IMR-90 (cell line): ENCODE data around the gene JSRP1. TPM values are rescaled to one million over a fixed set of nuclear protein-coding genes. Genes with fewer than 3 reads are reported as not detected.

Experiments
- ATAC-seq: fragments of 200-7000 bp; cut with Tn5 transposase; 2 replicates; pipeline ENCODE4 v1.9.1; 2020; ENCODE audit warnings: low read depth, mild to moderate bottlenecking, moderate library complexity
- BruUV-seq: library from RNA; stranded (reverse); fragments of 400-500 nt; replicated peaks from 2 replicates; lab custom pipeline; 2021; lab: Mats Ljungman, UMichigan
- CTCF ChIA-PET: fragments of 300-600 bp; formaldehyde crosslinking; extraction: SDS; loops from one replicate; lab custom pipeline; 2021; ENCODE audit warnings: antibody characterized with exemption; lab: Yijun Ruan, JAX
- POLR2A ChIA-PET: fragments of 300-600 bp; sonication (Branson Sonifier 250); formaldehyde crosslinking; loops from one replicate; lab custom pipeline; 2022; ENCODE audit warnings: antibody characterized with exemption; ENCODE audit not compliant: unreplicated experiment; lab: Charles Lee
- DNase-seq: peaks from one replicate; pipeline ENCODE4 v3.0.0; 2013
- H2AFZ ChIP-seq: replicated peaks from 2 replicates; pipeline ENCODE3; 2013; ENCODE audit warnings: low read length, mild to moderate bottlenecking; ENCODE audit not compliant: poor library complexity
- H2AK5ac ChIP-seq: 2 replicates; pipeline ENCODE4 v1.6.1; 2013; ENCODE audit warnings: low read depth, low read length, inconsistent platforms
- H2AK9ac ChIP-seq: replicated peaks from 2 replicates; pipeline ENCODE3; 2013; ENCODE audit warnings: mild to moderate bottlenecking, low read depth, low read length, moderate library complexity; ENCODE audit not compliant: poor library complexity
- H2BK120ac ChIP-seq: 2 replicates; pipeline ENCODE4 v1.6.1; 2013; ENCODE audit warnings: low read depth, low read length, inconsistent platforms
- H2BK15ac ChIP-seq: 3 replicates; pipeline ENCODE4 v1.6.1; 2013; ENCODE audit warnings: low read depth, low read length, inconsistent platforms
- H2BK20ac ChIP-seq: 2 replicates; pipeline ENCODE4 v1.6.1; 2013; ENCODE audit warnings: low read depth, mild to moderate bottlenecking, inconsistent platforms, low read length, moderate library complexity
- H2BK5ac ChIP-seq: 2 replicates; pipeline ENCODE4 v1.6.1; 2013; ENCODE audit warnings: mild to moderate bottlenecking, low read depth, low read length, inconsistent platforms; ENCODE audit not compliant: poor library complexity, severe bottlenecking
- H3K14ac ChIP-seq: replicated peaks from 2 replicates; pipeline ENCODE4 v1.6.1; 2013; ENCODE audit warnings: low read depth, low read length, inconsistent platforms
- H3K18ac ChIP-seq: 2 replicates; pipeline ENCODE4 v1.6.1; 2013; ENCODE audit warnings: low read depth, low read length, control low read depth
- H3K23ac ChIP-seq: 2 replicates; pipeline ENCODE4 v1.6.1; 2013; ENCODE audit warnings: low read depth, low read length, inconsistent platforms
- H3K27ac ChIP-seq: 2 replicates; pipeline ENCODE4 v1.5.1; 2013; ENCODE audit warnings: mild to moderate bottlenecking, control low read depth, low read length; ENCODE audit not compliant: insufficient read depth
- H3K27me3 ChIP-seq: 2 replicates; pipeline ENCODE4 v1.6.1; 2013; ENCODE audit warnings: low read length; ENCODE audit not compliant: control insufficient read depth, insufficient read depth
- H3K36me3 ChIP-seq: 2 replicates; pipeline ENCODE4 v1.6.1; 2013; ENCODE audit warnings: low read length, mixed read lengths; ENCODE audit not compliant: control insufficient read depth, insufficient read depth
- H3K4ac ChIP-seq: 2 replicates; pipeline ENCODE4 v1.6.1; 2013; ENCODE audit warnings: low read depth, low read length, inconsistent platforms
- H3K4me1 ChIP-seq: 2 replicates; pipeline ENCODE4 v1.6.1; 2013; ENCODE audit warnings: low read length, mixed read lengths; ENCODE audit not compliant: control insufficient read depth, insufficient read depth
- H3K4me2 ChIP-seq: 2 replicates; pipeline ENCODE4 v1.6.1; 2013; ENCODE audit warnings: low read depth, mild to moderate bottlenecking, control low read depth, low read length, moderate library complexity
- H3K4me3 ChIP-seq: 2 replicates; pipeline ENCODE4 v1.5.1; 2013; ENCODE audit warnings: low read depth, mild to moderate bottlenecking, control low read depth, low read length, moderate library complexity; ENCODE audit not compliant: insufficient read depth
- H3K56ac ChIP-seq: 2 replicates; pipeline ENCODE4 v1.6.1; 2013; ENCODE audit warnings: low read length, inconsistent platforms; ENCODE audit not compliant: insufficient read depth; ENCODE audit errors: extremely low read depth
- H3K79me1 ChIP-seq, 2 experiments: 2 replicates each; pipeline ENCODE4 v1.6.1; 2013; ENCODE audit warnings: low read length in 2 of 2, inconsistent platforms in 1 of 2, low read depth in 1 of 2
- H3K9ac ChIP-seq: 2 replicates; pipeline ENCODE4 v1.6.1; 2013; ENCODE audit warnings: low read depth, low read length, control low read depth
- H3K9me1 ChIP-seq: 2 replicates; pipeline ENCODE4 v1.6.1; 2013; ENCODE audit warnings: low read length, inconsistent platforms; ENCODE audit not compliant: insufficient read depth
- H3K9me3 ChIP-seq: 2 replicates; pipeline ENCODE4 v1.6.1; 2013; ENCODE audit warnings: low read length; ENCODE audit not compliant: control insufficient read depth, insufficient read depth
- H4K20me1 ChIP-seq: 2 replicates; pipeline ENCODE4 v1.6.1; 2013; ENCODE audit warnings: low read length, inconsistent platforms; ENCODE audit not compliant: insufficient read depth
- H4K5ac ChIP-seq: 2 replicates; pipeline ENCODE4 v1.6.1; 2013; ENCODE audit warnings: mild to moderate bottlenecking, low read depth, low read length, control low read depth
- H4K8ac ChIP-seq, 2 experiments: 2 replicates each; pipeline ENCODE4 v1.6.1; 2013; ENCODE audit warnings: low read depth in 2 of 2, low read length in 2 of 2, control low read depth in 1 of 2, inconsistent platforms in 1 of 2
- H4K91ac ChIP-seq: 2 replicates; pipeline ENCODE4 v1.6.1; 2013; ENCODE audit warnings: low read depth, low read length, inconsistent platforms; ENCODE audit not compliant: insufficient read depth
- CEBPB ChIP-seq: IDR thresholded peaks from 2 replicates; pipeline ENCODE4 v1.6.1; 2012; ENCODE audit warnings: low read depth, low read length, improper control_type of control experiment
- CHD1 ChIP-seq: IDR thresholded peaks from 2 replicates; pipeline ENCODE4 v1.6.1; 2012; ENCODE audit warnings: low read depth, low read length, improper control_type of control experiment
- ELK1 ChIP-seq: fragments of 150-350 bp; IDR thresholded peaks from 2 replicates; pipeline ENCODE4 v1.6.1; 2016; ENCODE audit warnings: low read depth, mild to moderate bottlenecking, low read length, moderate library complexity, borderline replicate concordance
- FOS ChIP-seq: fragments of 150-350 bp; IDR thresholded peaks from 2 replicates; pipeline ENCODE4 v1.6.1; 2016; ENCODE audit warnings: low read depth, low read length
- MAFK ChIP-seq: IDR thresholded peaks from 2 replicates; pipeline ENCODE4 v1.6.1; 2012; ENCODE audit warnings: low read depth, low read length, improper control_type of control experiment
- MAZ ChIP-seq: IDR thresholded peaks from 2 replicates; pipeline ENCODE4 v1.6.1; 2012; ENCODE audit warnings: low read depth, mild to moderate bottlenecking, low read length, improper control_type of control experiment, moderate library complexity, borderline replicate concordance
- MXI1 ChIP-seq: IDR thresholded peaks from 2 replicates; pipeline ENCODE4 v1.6.1; 2012; ENCODE audit warnings: low read depth, mild to moderate bottlenecking, low read length, moderate library complexity, borderline replicate concordance
- NFE2L2 ChIP-seq: fragments of 150-350 bp; IDR thresholded peaks from 2 replicates; pipeline ENCODE4 v1.6.1; 2016; ENCODE audit warnings: low read depth, mild to moderate bottlenecking, low read length
- POLR2A ChIP-seq: IDR thresholded peaks from 2 replicates; pipeline ENCODE4 v1.6.1; 2012; ENCODE audit warnings: mild to moderate bottlenecking, low read depth, low read length
- RAD21 ChIP-seq: IDR thresholded peaks from 2 replicates; pipeline ENCODE4 v1.6.1; 2012; ENCODE audit warnings: low read length, improper control_type of control experiment
- RCOR1 ChIP-seq: IDR thresholded peaks from 2 replicates; pipeline ENCODE4 v1.6.1; 2012; ENCODE audit warnings: mild to moderate bottlenecking, low read length, improper control_type of control experiment; ENCODE audit not compliant: insufficient replicate concordance
- RFX5 ChIP-seq: IDR thresholded peaks from 2 replicates; pipeline ENCODE4 v1.8.0; 2012; ENCODE audit warnings: low read depth, mild to moderate bottlenecking, low read length, moderate library complexity
- SMC3 ChIP-seq: fragments of 150-350 bp; IDR thresholded peaks from 2 replicates; pipeline ENCODE4 v1.6.1; 2016; ENCODE audit warnings: low read depth, mild to moderate bottlenecking, antibody characterized with exemption, low read length, moderate library complexity
- USF2 ChIP-seq: fragments of 150-350 bp; IDR thresholded peaks from 2 replicates; pipeline ENCODE4 v1.6.1; 2017; ENCODE audit warnings: mild to moderate bottlenecking, antibody characterized with exemption, low read length, low read depth
- WGBS, 2 experiments: methylation state at CpG; one replicate each; pipeline versions ENCODE4 v1.1.5 to v1.1.7; 2013; ENCODE audit warnings: missing lambda C conversion rate in 2 of 2; ENCODE audit not compliant: insufficient read length in 1 of 2; ENCODE audit errors: extremely low coverage in 2 of 2; 5-methylcytosine and 5-hydroxymethylcytosine counted together
- dilution Hi-C: fragments of 300-500 bp; cut with HindIII; formaldehyde crosslinking; loops from one replicate; pipeline ENCODE4 v1.14.3; 2018; ENCODE audit warnings: low sequenced_read_pairs; ENCODE audit not compliant: unreplicated experiment
- in situ Hi-C: fragments of 300-500 bp; cut with MboI; formaldehyde crosslinking; loops from 3 replicates; pipeline ENCODE4 v1.14.3; 2019; ENCODE audit warnings: low sequenced_read_pairs, inconsistent platforms, mixed read lengths
- intact Hi-C: fragments of 100-400 bp; cut with micrococcal nuclease; formaldehyde crosslinking; loops from 2 replicates; pipeline ENCODE4 v1.10.0; 2022
- polyA plus RNA-seq, 3 experiments: library from polyadenylated mRNA; depleted of rRNA; stranded (reverse); fragments of >200 nt; gene quantifications; 2 replicates each; pipeline ENCODE4 v1.2.3, GENCODE V29; 2012; ENCODE audit warnings: low replicate concordance in 1 of 3
- total RNA-seq: library from RNA; depleted of rRNA; stranded (reverse); fragments of >200 nt; gene quantifications from 2 replicates; pipeline ENCODE4 v1.2.3, GENCODE V29; 2012
- TF ChIP-seq, protein P1 (sequence below): conservative IDR thresholded peaks from 2 replicates; pipeline ENCODE4 v1.5.1; 2012; ENCODE audit warnings: mild to moderate bottlenecking, low read depth, low read length, improper control_type of control experiment

The JSRP1 gene
- total and polyA plus RNA-seq, 2 of the 4 experiments (the other 2 are of a cell fraction), result not detected

DNA sequence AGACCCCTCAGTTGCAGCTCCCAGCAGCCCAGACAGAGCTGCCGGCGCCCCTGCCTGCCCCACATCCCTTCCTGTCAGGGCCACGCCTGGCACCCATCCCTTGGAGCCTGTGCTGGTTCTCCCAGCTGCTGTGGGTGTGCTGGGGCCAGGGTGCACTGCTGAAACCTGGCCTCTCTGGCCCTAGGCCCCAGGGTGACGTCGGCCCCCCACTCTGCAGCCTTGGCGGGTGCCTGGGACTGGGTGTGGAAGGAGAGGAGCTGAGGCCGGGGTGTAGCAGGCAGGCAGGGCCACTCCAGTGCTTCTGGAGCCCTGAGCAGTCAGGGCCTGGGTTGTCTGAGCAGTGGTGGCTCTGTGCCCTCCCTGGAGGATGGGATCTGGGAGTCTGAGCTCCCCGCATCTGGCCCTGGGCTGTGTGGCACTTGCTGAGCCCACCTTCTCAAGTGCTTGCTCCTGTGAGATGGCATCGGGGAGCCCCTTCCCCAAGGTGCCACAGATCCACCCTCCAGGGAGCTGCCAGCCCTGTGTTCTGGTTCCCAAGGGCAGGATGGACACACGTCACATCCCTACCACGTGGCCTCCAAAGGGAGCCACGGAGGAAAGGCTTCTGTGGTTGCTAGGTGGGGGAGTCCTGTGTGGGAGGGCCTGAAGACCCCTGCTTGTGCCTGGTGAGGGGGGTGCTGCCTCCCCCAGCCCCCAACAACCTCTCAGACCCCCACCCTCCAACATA is 25.2 kb downstream of the JSRP1 start:
- no peak for DNase-seq
- H3K27ac ChIP-seq, result no peak overlapping the region
- intact Hi-C loops (no loop called here), dilution Hi-C loops (no loop called here), in situ Hi-C loops (no loop called here)
- ATAC-seq, result no peak
- H4K20me1 ChIP-seq, result peaks cover 25% of the 10 kb centered on the region
- no peak overlapping the region for H2AK5ac ChIP-seq
- no peak overlapping the region for H2BK5ac ChIP-seq
- H3K18ac ChIP-seq, result no peak overlapping the region
- H3K9me3 ChIP-seq, result no peaks in the 10 kb centered on the region
- no peaks in the 10 kb centered on the region; the same call in 1 of the 2 replicates for H3K9me1 ChIP-seq
- peak overlapping the region; percentile 51 for H2AFZ ChIP-seq
- H2BK15ac ChIP-seq, result no peak overlapping the region
- no peak overlapping the region for H4K91ac ChIP-seq
- POLR2A ChIA-PET, result no interaction called here
- WGBS, 2 experiments, result 88% methylated on average over 3 of the region's 12 CpGs; no CpG with 5 or more reads in 1 of the 2 experiments
- H3K4me2 ChIP-seq, result no peak overlapping the region
- H3K27me3 ChIP-seq, result no peaks in the 10 kb centered on the region
- H2AK9ac ChIP-seq, result no peak overlapping the region
- H3K9ac ChIP-seq, result no peak overlapping the region
- BruUV-seq, result no TSS peak
- H3K4me3 ChIP-seq, result no peak overlapping the region
- H3K56ac ChIP-seq, result no peak overlapping the region
- no peak overlapping the region for H4K5ac ChIP-seq
- H3K14ac ChIP-seq, result no peak overlapping the region
- H3K79me1 ChIP-seq, result peaks cover 9 to 43% of the 10 kb centered on the region in 2 experiments
- no peak overlapping the region for H2BK120ac ChIP-seq
- H4K8ac ChIP-seq, result 0 out of 4 replicates have a peak overlapping the region, but pooled peaks of 1 of the 2 experiments have one; percentile 20
- TF ChIP-seq FOS (no peak), MAZ (no peak), ELK1 (no peak), RFX5 (no peak), SMC3 (no peak), USF2 (no peak), RCOR1 (no peak), POLR2A (no peak), MXI1 (no peak), NFE2L2 (no peak), CHD1 (no peak), CEBPB (no peak), MAFK (no peak), RAD21 (no peak)
- TF ChIP-seq, protein P1, sequence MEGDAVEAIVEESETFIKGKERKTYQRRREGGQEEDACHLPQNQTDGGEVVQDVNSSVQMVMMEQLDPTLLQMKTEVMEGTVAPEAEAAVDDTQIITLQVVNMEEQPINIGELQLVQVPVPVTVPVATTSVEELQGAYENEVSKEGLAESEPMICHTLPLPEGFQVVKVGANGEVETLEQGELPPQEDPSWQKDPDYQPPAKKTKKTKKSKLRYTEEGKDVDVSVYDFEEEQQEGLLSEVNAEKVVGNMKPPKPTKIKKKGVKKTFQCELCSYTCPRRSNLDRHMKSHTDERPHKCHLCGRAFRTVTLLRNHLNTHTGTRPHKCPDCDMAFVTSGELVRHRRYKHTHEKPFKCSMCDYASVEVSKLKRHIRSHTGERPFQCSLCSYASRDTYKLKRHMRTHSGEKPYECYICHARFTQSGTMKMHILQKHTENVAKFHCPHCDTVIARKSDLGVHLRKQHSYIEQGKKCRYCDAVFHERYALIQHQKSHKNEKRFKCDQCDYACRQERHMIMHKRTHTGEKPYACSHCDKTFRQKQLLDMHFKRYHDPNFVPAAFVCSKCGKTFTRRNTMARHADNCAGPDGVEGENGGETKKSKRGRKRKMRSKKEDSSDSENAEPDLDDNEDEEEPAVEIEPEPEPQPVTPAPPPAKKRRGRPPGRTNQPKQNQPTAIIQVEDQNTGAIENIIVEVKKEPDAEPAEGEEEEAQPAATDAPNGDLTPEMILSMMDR, result no peak
- H3K4ac ChIP-seq, result no peak overlapping the region
- no peak overlapping the region for H2BK20ac ChIP-seq
- H3K36me3 ChIP-seq, result peaks cover 60% of the 10 kb centered on the region
- peaks cover 2% of the 10 kb centered on the region; the same call in 1 of the 2 replicates for H3K4me1 ChIP-seq
- no peak overlapping the region for H3K23ac ChIP-seq
- CTCF ChIA-PET, result no interaction called here
